ENCODE results near the gene SARNP. TPM values are rescaled to one million over a fixed set of nuclear protein-coding genes. Genes with fewer than 3 reads are reported as not detected.
A peak's percentile ranks its signal among the peaks of the same experiment; 100 is the strongest.

SARNP gene
- total and polyA plus RNA-seq, 10 of the 15 experiments (the other 5 are each of a cell fraction or from before 2014, with no cell fraction given): 77.6 to 445 (median 188) TPM

DNA sequence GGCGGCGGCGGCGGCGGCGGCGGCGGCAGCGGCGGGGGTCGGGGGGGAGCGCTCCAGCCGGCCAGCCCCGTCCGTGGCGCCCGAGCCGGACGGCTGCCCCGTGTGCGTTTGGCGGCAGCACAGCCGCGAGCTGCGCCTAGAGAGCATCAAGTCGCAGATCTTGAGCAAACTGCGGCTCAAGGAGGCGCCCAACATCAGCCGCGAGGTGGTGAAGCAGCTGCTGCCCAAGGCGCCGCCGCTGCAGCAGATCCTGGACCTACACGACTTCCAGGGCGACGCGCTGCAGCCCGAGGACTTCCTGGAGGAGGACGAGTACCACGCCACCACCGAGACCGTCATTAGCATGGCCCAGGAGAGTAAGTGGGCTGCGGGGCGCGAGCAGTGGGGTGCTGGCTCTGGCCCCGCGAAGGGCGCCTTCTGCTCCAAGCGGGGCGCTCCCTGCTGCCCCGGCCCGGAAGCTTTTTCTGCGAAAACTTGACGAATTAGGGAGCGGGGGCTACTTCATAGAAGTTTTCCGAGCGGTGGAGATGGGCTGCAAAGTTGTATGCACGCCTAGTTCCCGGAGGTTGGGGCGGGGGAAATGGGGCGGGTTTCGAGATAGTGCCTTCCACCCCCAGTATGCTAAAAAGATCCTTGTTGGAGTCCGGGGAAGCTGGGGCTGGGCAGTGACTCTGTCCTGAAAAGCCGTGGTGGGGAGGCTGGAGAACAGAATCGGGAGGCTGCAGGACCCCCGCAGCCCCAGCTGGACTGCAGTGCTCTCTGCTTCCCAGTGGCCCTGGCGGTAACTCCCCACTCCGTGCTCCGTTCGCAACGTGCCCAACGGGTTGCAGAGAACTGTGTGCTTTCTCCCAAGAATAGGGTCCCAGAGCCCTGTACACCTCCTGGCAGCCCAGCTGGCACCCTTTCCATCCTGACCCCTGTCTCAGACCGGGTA is 73.9 kb downstream of the SARNP start:
- in situ Hi-C loops (cut with MboI) (no loop called here), intact Hi-C loops (cut with micrococcal nuclease; ENCODE audit: unreplicated experiment) (no loop called here)
- Histone ChIP-seq H3K79me2 (ENCODE audit: control insufficient read depth, insufficient read depth, low read length) (peaks cover 2% of the 10 kb centered on the region), H3K27me3 (replicated peaks in 1 of 2; ENCODE audit: control insufficient read depth in 2 of 2, insufficient read depth in 2 of 2, low read length in 1 of 2) (no peaks in the 10 kb centered on the region), H4K20me1 (ENCODE audit: control insufficient read depth, insufficient read depth) (no peaks in the 10 kb centered on the region), H3K36me3 (ENCODE audit: control insufficient read depth in 2 of 2, insufficient read depth in 2 of 2, low read length in 1 of 2) (peaks cover under 1% of the 10 kb centered on the region in 2 experiments; a peak in 1 of 4 replicates), H3K4me1 (ENCODE audit: control insufficient read depth, insufficient read depth, low read length) (peaks cover 5% of the 10 kb centered on the region), H3K4me2 (ENCODE audit: control insufficient read depth, insufficient read depth) (peak overlapping the region; percentile 71), H3K27ac (ENCODE audit: control insufficient read depth, insufficient read depth) (peak overlapping the region; percentile 7; the same call in 1 of the 2 replicates), H2AFZ (ENCODE audit: control insufficient read depth, low read depth, low read length) (peak overlapping the region; percentile 73), H3K4me3 (peak overlapping the region; percentile 79), H3K9me3 (replicated peaks; ENCODE audit: control insufficient read depth, insufficient read depth, low read length) (no peaks in the 10 kb centered on the region), H3K9ac (ENCODE audit: control insufficient read depth, insufficient read depth, low read length) (peak overlapping the region; percentile 49; the same call in 1 of the 2 replicates)
- ChIA-PET SMC1A (ENCODE audit: uncharacterized antibody, unreplicated experiment) (interaction anchor here (0.6 to 4.4 kb wide), 13 partner anchors 10 to 479 kb away, joined by 3 to 21 read pairs (median 4); partner anchors contain the start of genes DNAJC14, ORMDL2, PYM1 and RAB5B), RAD21 (ENCODE audit: unreplicated experiment) (interaction anchor here (0.6 to 2.9 kb wide), 17 partner anchors 14 to 446 kb away, joined by 3 to 12 read pairs (median 4); partner anchors contain the start of genes CD63, DNAJC14, ORMDL2 and PYM1), POLR2A (interaction anchor here (0.6 to 5.7 kb wide), 18 partner anchors 11 to 478 kb away, joined by 3 to 38 read pairs (median 4); partner anchors contain the start of genes CD63, DNAJC14, ORMDL2 and PYM1), CTCF (interaction anchor here (0.6 to 5.0 kb wide), 17 partner anchors 11 to 294 kb away, joined by 3 to 32 read pairs (median 4); partner anchors contain the start of genes CD63, DNAJC14, ORMDL2 and PYM1)
- no peak for DNase-seq (ENCODE audit: low read depth, low spot score)
- peak; percentile 68 for ATAC-seq
- BruUV-seq (replicated peaks): no TSS peak
- 2% methylated on average over 63 of the region's 73 CpGs for WGBS (ENCODE audit: insufficient coverage, insufficient replicate concordance, low lambda C conversion rate, missing lambda C conversion rate)
- no peak for FAIRE-seq
- TF ChIP-seq JUND (IDR thresholded peaks at IDR 0.05; ENCODE audit: low read depth, low read length) (no peak), DPF2 (IDR thresholded peaks at IDR 0.05) (peak; percentile 29; the same call in 1 of the 2 replicates), PAX5 (IDR thresholded peaks at IDR 0.05; ENCODE audit: borderline replicate concordance, low read depth, low read length) (no peak; the same call in 1 of the 2 replicates), MTA2 (IDR thresholded peaks at IDR 0.05; ENCODE audit: low read depth) (no peak), LARP7 (IDR thresholded peaks at IDR 0.05) (peak; percentile 70; the same call in 1 of the 2 replicates), KLF5 (IDR thresholded peaks at IDR 0.05; ENCODE audit: partially characterized antibody) (no peak), IKZF1 (conservative IDR thresholded peaks at IDR 0.05) (peak; percentile 42), CBX3 (IDR thresholded peaks at IDR 0.05; ENCODE audit: borderline replicate concordance, low read depth) (no peak), SMARCA5 (IDR thresholded peaks at IDR 0.05) (peak; percentile 78), SMAD1 (IDR thresholded peaks at IDR 0.05; ENCODE audit: low read depth, partially characterized antibody) (no peak), ZNF217 (IDR thresholded peaks at IDR 0.05) (0 out of 2 replicates have a peak, but pooled peaks have one; percentile 45)
- TF ChIP-seq, protein P1, sequence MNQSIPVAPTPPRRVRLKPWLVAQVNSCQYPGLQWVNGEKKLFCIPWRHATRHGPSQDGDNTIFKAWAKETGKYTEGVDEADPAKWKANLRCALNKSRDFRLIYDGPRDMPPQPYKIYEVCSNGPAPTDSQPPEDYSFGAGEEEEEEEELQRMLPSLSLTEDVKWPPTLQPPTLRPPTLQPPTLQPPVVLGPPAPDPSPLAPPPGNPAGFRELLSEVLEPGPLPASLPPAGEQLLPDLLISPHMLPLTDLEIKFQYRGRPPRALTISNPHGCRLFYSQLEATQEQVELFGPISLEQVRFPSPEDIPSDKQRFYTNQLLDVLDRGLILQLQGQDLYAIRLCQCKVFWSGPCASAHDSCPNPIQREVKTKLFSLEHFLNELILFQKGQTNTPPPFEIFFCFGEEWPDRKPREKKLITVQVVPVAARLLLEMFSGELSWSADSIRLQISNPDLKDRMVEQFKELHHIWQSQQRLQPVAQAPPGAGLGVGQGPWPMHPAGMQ (IDR thresholded peaks at IDR 0.05; ENCODE audit: borderline replicate concordance): no peak
- TF ChIP-seq, protein P2, sequence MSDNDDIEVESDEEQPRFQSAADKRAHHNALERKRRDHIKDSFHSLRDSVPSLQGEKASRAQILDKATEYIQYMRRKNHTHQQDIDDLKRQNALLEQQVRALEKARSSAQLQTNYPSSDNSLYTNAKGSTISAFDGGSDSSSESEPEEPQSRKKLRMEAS (IDR thresholded peaks at IDR 0.05; ENCODE audit: low read depth, low read length): no peak
- TF ChIP-seq, protein P3, sequence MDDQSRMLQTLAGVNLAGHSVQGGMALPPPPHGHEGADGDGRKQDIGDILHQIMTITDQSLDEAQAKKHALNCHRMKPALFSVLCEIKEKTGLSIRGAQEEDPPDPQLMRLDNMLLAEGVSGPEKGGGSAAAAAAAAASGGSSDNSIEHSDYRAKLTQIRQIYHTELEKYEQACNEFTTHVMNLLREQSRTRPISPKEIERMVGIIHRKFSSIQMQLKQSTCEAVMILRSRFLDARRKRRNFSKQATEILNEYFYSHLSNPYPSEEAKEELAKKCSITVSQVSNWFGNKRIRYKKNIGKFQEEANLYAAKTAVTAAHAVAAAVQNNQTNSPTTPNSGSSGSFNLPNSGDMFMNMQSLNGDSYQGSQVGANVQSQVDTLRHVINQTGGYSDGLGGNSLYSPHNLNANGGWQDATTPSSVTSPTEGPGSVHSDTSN (IDR thresholded peaks at IDR 0.05; ENCODE audit: insufficient replicate concordance, low read depth, low read length): no peak
- TF ChIP-seq, protein P4, sequence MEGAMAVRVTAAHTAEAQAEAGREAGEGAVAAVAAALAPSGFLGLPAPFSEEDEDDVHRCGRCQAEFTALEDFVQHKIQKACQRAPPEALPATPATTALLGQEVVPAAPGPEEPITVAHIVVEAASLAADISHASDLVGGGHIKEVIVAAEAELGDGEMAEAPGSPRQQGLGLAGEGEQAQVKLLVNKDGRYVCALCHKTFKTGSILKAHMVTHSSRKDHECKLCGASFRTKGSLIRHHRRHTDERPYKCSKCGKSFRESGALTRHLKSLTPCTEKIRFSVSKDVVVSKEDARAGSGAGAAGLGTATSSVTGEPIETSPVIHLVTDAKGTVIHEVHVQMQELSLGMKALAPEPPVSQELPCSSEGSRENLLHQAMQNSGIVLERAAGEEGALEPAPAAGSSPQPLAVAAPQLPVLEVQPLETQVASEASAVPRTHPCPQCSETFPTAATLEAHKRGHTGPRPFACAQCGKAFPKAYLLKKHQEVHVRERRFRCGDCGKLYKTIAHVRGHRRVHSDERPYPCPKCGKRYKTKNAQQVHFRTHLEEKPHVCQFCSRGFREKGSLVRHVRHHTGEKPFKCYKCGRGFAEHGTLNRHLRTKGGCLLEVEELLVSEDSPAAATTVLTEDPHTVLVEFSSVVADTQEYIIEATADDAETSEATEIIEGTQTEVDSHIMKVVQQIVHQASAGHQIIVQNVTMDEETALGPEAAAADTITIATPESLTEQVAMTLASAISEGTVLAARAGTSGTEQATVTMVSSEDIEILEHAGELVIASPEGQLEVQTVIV (IDR thresholded peaks at IDR 0.05; ENCODE audit: borderline replicate concordance, partially characterized antibody): no peak
- TF ChIP-seq, protein P5, sequence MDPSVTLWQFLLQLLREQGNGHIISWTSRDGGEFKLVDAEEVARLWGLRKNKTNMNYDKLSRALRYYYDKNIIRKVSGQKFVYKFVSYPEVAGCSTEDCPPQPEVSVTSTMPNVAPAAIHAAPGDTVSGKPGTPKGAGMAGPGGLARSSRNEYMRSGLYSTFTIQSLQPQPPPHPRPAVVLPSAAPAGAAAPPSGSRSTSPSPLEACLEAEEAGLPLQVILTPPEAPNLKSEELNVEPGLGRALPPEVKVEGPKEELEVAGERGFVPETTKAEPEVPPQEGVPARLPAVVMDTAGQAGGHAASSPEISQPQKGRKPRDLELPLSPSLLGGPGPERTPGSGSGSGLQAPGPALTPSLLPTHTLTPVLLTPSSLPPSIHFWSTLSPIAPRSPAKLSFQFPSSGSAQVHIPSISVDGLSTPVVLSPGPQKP (IDR thresholded peaks at IDR 0.05; ENCODE audit: low read depth, low read length): no peak

Data from GM12878 (cell line).